GM12878 (cell line): ENCODE measurements around the gene TMEM170B. TPM values are rescaled to one million over a fixed set of nuclear protein-coding genes. Genes with fewer than 3 reads are reported as not detected.

Experiments used
- ASH2L ChIP-seq: fragments of 300-600, 200-600 bp; sonication (generic); IDR thresholded peaks from 2 replicates; pipeline ENCODE4 v1.6.1; 2017; ENCODE audit warnings: low read depth, mild to moderate bottlenecking, borderline replicate concordance
- ATF2 ChIP-seq: IDR thresholded peaks from 2 replicates; pipeline ENCODE4 v1.6.1; 2012; ENCODE audit warnings: low read length, inconsistent platforms
- ATF3 ChIP-seq: IDR thresholded peaks from 2 replicates; pipeline ENCODE4 v1.6.1; 2011; ENCODE audit warnings: low read depth, mild to moderate bottlenecking, low read length, moderate library complexity, borderline replicate concordance; ENCODE audit errors: extremely low read depth
- BHLHE40 ChIP-seq, 2 experiments: fragments of 450-650 bp in 1 of 2; IDR thresholded peaks; 2 replicates each; pipeline ENCODE4 v1.6.1; 2011 to 2017; ENCODE audit warnings: low read depth in 2 of 2, borderline replicate concordance in 1 of 2, improper control_type of control experiment in 1 of 2, low read length in 1 of 2, mild to moderate bottlenecking in 1 of 2
- CEBPZ ChIP-seq: fragments of 150-350 bp; IDR thresholded peaks from 2 replicates; pipeline ENCODE4 v1.6.1; 2016; ENCODE audit warnings: low read depth, low read length
- EED ChIP-seq: sonication (generic); IDR thresholded peaks from 2 replicates; pipeline ENCODE4 v1.6.1; 2016; ENCODE audit warnings: antibody characterized with exemption, low read depth
- NFIC ChIP-seq: IDR thresholded peaks from 2 replicates; pipeline ENCODE4 v1.6.1; 2012; ENCODE audit warnings: low read depth, mild to moderate bottlenecking, inconsistent platforms, low read length, moderate library complexity
- RAD21 ChIP-seq: IDR thresholded peaks from 2 replicates; pipeline ENCODE4 v1.6.1; 2011; ENCODE audit warnings: mild to moderate bottlenecking, low read depth, low read length, moderate library complexity; ENCODE audit not compliant: insufficient read depth
- RAD51 ChIP-seq: fragments of 450-650 bp; IDR thresholded peaks from 2 replicates; pipeline ENCODE4 v1.6.1; 2016; ENCODE audit warnings: moderate library complexity, mild to moderate bottlenecking, inconsistent platforms
- SPI1 ChIP-seq: IDR thresholded peaks from 2 replicates; pipeline ENCODE4 v1.6.1; 2011; ENCODE audit warnings: low read depth, mild to moderate bottlenecking, low read length, moderate library complexity, borderline replicate concordance; ENCODE audit not compliant: insufficient read depth
- STAT3 ChIP-seq: IDR thresholded peaks from 2 replicates; pipeline ENCODE4 v1.6.1; 2011; ENCODE audit warnings: low read depth, low read length, improper control_type of control experiment
- polyA plus RNA-seq, 11 experiments: library from polyadenylated mRNA; depleted of rRNA in 4 of 11; unstranded in 6 of 11; stranded (reverse) in 5 of 11; fragments of >200 nt; fragmentation: Nextera tagmentation in 4 of 11; fragmentation: Illumina TruSeq in 1 of 11; extraction: Ambion mirVana in 4 of 11; extraction: Trizol in 1 of 11; gene quantifications; 1 replicate in 1 of 11; 2 replicates in 10 of 11; pipeline versions ENCODE4 v1.2.1 to v1.2.3, GENCODE V29; 2011 to 2016; ENCODE audit warnings: inconsistent platforms in 2 of 11, missing spikeins in 2 of 11, low read depth in 1 of 11
- total RNA-seq, 4 experiments: library from RNA; depleted of rRNA in 3 of 4; stranded (reverse); fragments of >200 nt in 3 of 4; fragmentation: Illumina TruSeq in 1 of 4; extraction: Trizol in 1 of 4; gene quantifications; 2 replicates each; pipeline versions ENCODE4 v1.2.1 to v1.2.3, GENCODE V29; 2013 to 2021

The TMEM170B gene
- total and polyA plus RNA-seq, 10 of the 15 experiments (the other 5 are each of a cell fraction or from before 2014, with no cell fraction given), result 0.38 to 10.3 (median 4.2) TPM

- no peak for TF ChIP-seq RAD21
- TF ChIP-seq CEBPZ, result no peak
- peak in 1 of 2 experiments; percentile 14; a peak in 1 of 4 replicates for TF ChIP-seq BHLHE40 (IDR thresholded peaks at IDR 0.05; ENCODE audit: borderline replicate concordance in 1 of 2, low read depth in 2 of 2, low read length in 1 of 2)
- TF ChIP-seq ATF2, result no peak
- TF ChIP-seq ASH2L, result 0 out of 2 replicates have a peak, but pooled peaks have one; percentile 61
- TF ChIP-seq NFIC, result no peak
- no peak for TF ChIP-seq RAD51
- no peak for TF ChIP-seq STAT3
- no peak for TF ChIP-seq SPI1
- TF ChIP-seq EED, result 0 out of 2 replicates have a peak, but pooled peaks have one; percentile 36
- TF ChIP-seq ATF3, result no peak
Observed at GRCh38 chr6:11538052-11538818, 686 bp downstream of the TMEM170B start (continued).
